ENCODE results near the gene OBSL1.

OBSL1 gene

DNA sequence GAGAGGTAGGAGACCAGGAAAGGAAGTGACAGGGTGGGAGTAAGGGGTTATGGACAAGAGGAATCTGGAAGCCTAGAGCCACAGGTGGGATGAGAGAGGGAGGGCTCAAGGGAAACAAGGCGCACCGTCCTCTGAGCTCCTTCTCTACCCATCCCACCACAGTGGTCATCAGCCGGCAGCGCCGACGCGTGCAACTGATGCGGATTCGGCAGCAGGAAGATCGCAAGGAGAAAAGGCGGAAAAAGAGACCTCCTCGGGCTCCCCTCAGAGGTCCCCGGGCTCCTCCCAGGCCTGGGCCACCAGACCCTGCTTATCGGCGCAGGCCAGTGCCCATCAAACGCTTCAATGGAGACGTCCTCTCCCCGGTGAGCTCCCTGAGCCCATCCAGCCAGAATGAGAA lies 22.3 kb downstream of the OBSL1 start:
- no peak for DNase-seq (ENCODE audit: low read depth in 2 of 2)

GRCh38 chr2:219547621-219548020 lies 23.7 kb downstream of the OBSL1 start:
- DNase-seq (ENCODE audit: low read depth in 2 of 2), result no peak

GRCh38 chr2:219545943-219546352 lies 25.4 kb downstream of the OBSL1 start:
- DNase-seq (ENCODE audit: low read depth in 2 of 2), result no peak

DNA sequence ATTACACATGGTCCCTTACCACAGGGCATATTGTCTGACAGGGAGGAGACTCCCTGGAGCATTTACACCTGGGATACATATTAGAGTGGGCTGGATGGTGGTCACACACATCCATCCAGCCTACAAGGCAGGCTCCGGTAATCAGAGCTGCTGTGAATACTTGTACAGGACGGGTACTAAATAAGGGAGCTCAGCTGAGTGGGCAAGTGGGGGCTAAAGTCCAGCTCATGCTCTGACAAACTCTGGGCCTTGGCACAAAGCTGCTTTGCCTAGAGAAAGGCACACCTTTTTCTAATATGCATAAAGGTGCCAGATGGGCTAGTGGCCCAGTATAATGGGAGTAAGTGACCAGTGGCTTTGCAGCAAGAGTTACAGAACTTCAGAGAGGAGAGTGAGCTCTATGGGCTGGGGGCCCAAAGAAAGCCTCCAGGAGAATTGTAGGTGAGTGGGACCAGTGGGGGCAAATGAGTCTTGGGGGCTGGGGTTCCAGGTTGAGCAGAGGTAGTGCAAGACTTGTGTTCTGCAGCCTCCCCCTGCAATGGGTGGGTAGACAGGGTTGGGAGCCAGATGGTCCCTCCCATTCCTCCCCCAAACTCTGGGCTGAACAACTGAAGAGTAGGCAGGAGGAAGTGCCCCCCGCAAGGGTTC lies 25.9 kb downstream of the OBSL1 start:
- DNase-seq (ENCODE audit: low read depth in 2 of 2), result no peak

- DNase-seq (ENCODE audit: low read depth in 2 of 2), result no peak
Measured at GRCh38 chr2:219544567-219544966, 26.8 kb downstream of the OBSL1 start.

DNA sequence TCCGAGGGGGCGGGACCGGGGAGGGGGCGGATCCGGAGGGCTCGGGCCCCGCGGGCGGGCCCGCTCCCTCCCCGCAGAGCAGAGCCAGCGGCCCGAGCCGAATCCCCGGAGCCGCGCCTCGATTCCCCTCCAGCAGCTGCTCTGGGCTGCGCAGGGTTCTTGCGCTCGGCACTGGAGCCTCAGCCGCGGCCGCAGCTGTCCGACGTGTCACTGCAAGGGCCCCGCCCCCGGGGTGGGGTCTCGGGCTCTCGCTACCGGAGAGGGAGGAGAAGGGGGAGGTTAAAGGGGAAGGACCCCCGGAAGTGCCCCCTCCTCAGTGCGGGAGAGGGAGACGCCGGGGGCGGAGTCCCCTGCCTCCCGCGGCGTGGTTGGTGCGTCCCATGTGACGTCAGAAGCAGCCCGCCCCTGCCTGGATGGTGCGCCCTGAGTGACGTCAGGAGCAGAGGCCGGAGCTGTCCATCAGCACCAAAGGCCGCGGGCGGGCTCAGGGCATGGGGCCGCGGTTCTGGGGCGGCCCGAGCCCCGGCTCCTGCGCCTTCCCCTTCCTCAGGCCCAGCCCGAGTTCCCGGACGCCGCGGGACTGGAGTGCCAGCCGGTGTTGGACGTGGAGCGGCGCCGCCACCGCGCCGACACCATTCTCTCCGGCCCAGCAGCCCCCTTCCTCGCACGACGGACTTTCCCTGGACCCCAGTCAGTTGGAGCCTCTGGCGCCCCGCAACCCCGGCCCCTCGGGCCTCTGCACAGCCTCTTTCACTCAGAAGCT lies 27.6 kb downstream of the OBSL1 start, which contains the start of the genes CHPF and TMEM198:
Gene CHPF, minus strand, starts transcription at position 214 of the 763 bp plus-strand sequence. CDS start 271 bp downstream, outside the sequence.
Gene TMEM198, plus strand, starts transcription at position 433 of the 763 bp plus-strand sequence. CDS start 700 bp downstream, outside the sequence.
- peak; percentile 93 to 94 for DNase-seq (ENCODE audit: low read depth in 2 of 2)

- peak in 1 of 2 experiments; percentile 19 for DNase-seq (ENCODE audit: low read depth in 2 of 2)
Measured at GRCh38 chr2:219542931-219543595, 28.3 kb downstream of the OBSL1 start.

- DNase-seq (ENCODE audit: low read depth in 2 of 2), result peak; percentile 67 to 84
Measured at GRCh38 chr2:219541611-219542180, 29.6 kb downstream of the OBSL1 start.

DNA sequence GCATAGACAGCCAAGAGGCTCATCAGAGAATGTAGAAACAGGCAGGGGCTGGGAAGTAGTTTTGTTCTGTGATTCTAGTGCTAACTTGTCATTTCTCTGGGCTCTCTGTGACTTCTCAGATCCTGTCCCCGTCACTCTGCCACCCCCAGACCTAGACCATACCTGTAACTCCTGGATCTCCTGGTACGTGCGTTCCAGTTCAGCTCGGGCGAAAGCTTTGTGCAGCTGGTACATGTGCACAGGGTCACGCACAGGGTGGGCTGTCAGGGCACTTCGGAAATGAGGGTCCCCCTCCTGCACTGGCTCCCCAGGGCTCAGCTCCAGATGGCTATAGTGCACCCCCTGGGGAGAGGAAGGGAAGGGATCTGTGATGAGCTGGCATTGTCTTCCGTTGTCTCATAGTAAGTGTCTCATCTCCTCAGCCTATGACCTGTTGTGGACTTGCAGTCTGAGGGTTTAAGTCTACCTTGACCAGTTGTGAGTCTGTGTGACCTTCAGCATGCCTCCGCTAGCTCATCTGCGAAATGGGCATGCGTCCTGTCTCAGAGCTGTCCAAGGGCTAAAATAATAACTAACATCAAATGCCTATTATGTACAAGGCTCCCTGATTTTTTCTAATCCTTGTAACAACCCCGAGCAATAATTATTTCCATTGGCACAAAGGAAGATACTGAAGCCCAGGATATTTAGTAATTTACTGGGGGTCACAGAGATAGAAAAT lies 30.4 kb downstream of the OBSL1 start:
- no peak for DNase-seq (ENCODE audit: low read depth in 2 of 2)

DNA sequence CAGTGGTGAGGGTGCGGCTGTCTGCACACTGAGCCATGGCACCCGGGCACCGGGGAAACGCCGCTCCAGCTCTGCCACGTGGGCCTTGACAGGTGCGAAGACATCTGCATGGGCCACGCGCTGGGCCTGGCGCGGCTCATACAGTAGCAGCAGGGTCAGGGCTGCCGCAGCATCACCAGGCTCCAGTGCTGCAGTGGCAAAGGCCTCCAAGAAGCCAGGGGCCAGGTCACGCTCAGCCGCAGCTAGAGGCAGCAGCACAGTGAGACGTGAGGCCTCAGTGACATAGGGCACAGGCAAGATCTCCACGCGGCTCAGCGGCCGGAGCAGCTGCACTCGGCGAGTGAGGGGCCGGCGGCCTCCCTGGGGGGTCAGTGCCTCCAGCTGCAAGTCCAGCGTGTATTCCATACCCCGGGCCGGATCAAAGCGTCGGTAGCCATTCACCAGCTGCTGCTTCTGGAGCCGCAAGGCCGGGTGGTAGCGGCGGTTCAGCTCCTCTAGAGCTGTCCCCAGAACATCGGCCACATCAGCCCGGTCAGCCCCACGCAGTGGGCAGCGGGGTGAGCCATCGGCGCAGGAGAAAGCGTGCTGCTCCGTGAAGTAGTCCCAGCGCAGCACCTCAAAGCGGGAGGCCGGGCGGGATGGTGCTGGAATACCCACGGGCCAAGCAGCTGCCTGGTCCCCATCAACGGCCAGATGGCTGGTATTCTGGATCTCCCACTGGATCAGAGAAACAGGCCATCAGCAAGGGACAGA lies 31.2 kb downstream of the OBSL1 start:
- no peak for DNase-seq (ENCODE audit: low read depth in 2 of 2)

DNA sequence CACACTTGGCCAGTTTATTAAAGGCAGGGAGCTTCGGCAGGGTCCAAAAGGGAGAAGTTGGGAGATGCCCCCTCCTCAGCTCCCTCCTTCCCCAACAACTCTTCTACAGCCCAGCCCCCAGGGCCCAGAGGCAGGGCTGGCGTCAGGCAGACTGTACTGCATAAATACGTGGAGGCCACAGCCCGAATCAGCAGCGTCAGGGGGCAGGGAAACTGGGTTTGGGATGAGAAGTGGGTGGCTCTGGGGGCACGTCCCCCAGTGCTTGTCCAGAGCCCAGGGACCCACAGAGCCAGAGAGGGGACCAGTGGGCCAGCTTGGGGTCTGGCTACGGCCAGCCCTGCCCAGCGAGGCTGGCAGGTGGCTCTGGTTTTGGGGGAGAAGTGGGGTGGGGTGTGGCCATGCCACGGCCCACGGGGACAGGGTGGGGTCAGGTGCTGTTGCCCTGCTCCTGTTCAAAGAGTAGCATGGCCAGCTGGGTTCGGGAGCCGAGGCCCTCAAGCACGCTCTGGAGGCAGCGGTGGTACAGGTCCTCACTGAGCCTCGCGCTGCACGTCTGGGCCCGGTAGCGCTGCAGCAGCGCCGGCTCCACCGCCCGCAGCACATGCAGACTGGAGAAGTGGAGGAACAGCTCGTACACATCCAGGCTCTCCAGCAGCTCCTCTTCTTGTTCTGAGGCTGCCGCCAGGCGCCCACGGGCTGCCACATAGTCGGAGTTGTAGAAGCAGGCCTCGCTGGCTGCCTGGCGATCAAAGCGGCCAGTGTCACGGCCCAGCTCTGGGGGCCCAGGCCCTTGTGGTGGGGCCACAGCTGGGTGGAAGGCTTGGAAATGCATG lies 32.2 kb downstream of the OBSL1 start:
- DNase-seq (ENCODE audit: low read depth in 2 of 2), result no peak

DNA sequence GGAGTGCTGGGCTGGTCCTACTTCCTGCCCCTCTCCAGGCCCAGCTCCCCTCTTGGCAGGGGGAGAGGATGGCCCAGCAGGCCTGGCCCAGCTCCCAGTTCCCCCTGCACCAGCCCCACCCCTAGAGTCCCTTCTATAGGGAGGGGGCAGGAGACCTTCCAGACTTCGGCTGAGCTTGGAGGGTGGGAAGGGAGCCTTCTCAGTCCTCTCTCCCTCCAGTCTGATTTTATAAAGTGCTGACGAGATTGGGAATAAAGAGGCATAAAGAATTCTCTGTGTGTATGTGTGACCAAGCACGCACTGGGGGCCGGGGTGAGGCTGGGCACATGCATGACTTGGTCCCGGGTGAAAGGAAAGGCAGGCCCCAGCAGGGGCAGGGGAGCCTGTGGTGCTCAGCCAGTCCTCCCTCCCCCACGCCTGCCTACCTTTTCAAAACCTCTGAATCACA lies 32.8 kb downstream of the OBSL1 start:
- DNase-seq (ENCODE audit: low read depth in 2 of 2), result no peak

DNA sequence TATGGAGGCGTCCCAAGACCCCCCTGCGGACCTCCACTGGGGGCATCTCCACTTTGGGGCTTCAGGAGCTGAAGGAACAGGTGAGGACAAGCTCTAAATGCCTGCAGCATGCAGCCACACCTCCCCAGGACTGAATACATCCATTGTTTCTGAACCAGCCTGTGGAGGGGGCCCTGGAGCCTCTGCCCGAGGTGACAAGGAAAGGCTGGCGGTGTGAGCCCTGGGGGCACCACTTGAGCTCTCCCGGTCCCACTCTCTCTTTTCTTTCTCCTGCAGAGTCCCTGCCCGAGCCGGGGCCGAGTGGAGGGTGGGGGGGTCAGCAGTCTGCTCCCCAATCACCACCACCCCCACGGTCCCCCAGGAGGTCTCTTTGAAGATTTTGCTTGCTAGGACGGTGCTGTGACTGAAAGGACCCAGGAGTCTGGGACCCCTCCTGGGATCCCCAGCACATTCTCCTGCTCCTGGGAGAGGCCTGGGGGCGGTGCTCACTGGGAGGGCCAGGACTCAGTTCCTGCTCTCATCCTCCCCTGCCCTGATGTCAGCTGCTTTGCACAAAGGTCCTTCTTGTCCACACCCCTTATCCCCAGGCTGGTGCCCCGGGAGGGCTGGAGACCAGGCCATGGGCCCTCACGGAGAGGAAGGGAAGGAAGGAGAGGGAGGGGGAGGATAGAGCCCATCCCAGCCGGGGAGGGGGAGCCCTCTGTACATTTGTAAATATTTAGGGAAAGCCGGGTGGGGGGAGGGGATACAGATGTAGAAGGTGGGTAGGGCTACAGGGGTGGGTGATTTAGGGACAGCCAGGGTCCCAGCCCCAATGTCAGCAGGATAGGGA lies 33.5 kb downstream of the OBSL1 start:
- no peak for DNase-seq (ENCODE audit: low read depth in 2 of 2)

- DNase-seq (ENCODE audit: low read depth in 2 of 2), result no peak
Measured at GRCh38 chr2:219536967-219537366, 34.4 kb downstream of the OBSL1 start.

- no peak for DNase-seq (ENCODE audit: low read depth in 2 of 2)
Measured at GRCh38 chr2:219536425-219536824, 34.9 kb downstream of the OBSL1 start.

- DNase-seq (ENCODE audit: low read depth in 2 of 2), result no peak
Measured at GRCh38 chr2:219533930-219534661, 37.2 kb downstream of the OBSL1 start.

GRCh38 chr2:219532378-219532649 lies 39.0 kb downstream of the OBSL1 start:
- no peak for DNase-seq (ENCODE audit: low read depth in 2 of 2)

DNA sequence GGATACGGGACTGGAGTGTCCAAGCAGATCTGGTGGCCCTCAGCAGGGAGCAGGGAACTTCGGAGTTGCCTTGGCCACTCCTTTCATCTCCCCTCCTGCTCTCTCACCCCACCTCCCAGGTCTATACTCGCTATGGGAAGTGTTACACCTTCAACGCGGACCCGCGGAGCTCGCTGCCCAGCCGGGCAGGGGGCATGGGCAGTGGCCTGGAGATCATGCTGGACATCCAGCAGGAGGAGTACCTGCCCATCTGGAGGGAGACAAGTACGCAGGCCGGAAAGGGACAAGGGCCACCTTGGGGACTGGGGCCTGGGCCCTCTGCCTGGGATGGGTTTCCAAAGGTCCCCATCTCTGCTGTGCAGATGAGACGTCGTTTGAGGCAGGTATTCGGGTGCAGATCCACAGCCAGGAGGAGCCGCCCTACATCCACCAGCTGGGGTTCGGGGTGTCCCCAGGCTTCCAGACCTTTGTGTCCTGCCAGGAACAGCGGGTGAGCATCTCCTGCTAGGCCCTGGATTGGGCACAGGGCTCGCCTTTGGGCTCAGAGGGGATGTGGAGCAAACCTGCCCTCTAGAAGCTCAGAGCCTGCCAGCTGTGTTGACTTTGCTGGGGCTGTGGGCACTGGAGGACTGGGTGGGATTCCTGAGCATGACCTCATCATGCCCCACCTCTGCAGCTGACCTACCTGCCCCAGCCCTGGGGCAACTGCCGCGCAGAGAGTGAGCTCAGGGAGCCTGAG lies 39.5 kb downstream of the OBSL1 start:
- no peak for DNase-seq (ENCODE audit: low read depth in 2 of 2)
